HG03039 (cell line): ENCODE results near the gene CALML5.

Source experiments
- ATAC-seq: cut with Tn5 transposase; IDR thresholded peaks from one replicate; pipeline ENCODE4 v1.9.1; 2021; ENCODE audit warnings: mild to moderate bottlenecking, moderate library complexity; ENCODE audit not compliant: unreplicated experiment

Gene CALML5

DNA sequence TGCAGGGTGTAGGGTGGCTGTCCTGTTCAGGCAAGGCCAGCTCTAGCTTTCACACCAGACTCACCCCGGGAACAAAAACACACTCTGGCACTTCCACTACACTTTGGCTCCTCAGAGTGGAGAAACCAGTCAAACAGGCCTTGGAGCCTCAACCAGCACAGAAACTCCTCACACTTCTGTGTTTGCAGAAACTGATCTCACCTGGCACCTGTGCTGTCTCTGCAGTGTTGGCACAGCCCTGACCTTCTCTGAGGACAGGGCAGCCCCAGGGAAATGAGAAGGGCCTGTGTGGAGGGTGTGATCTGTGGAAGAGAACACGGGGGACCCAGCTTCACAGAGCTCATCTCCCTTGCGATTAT lies 4.1 kb upstream of the CALML5 start:
- no peak for ATAC-seq

DNA sequence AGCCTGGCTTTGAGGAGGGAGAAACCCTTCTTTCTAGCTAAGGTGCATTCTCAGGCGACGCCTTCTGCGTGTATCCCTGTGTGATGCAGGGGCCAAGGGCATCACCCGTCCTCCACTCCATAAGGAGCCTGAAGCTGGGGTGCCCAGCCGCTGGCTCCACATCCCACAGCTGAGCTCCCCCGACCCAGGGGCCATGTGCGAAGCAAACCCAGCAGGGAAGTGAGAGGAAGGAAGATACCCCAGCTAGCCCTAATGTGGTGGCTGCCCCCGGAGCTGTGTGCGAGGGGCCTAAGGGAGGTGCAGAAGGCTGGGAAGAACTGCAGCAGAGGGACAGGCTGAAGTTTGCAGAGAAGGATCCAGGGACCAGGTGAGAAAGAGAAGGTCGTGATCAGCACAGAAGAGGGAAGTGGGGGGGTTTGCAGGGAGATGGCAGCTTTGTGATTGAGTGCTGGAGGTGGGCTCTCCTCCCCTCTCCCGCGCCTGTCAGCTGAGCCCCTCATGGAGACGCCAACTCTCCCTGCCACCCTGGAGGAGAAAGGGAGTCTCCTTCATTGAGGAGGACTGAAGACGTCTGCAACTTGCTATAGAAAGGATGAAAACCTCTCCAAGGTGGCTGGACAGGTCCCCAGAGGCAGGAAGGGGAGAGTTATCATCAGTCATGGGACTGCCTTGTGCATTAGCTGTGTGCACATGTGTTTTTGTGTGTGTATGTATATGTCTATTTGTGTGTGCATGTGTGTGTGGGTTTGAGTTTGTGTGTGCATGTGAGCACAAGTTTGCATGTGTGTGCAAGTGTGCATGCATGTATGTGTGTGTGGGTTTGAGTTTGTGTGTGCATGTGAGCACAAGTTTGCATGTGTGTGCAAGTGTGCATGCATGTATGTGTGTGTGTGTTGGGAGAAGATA lies 3.5 kb upstream of the CALML5 start:
- ATAC-seq, result no peak

DNA sequence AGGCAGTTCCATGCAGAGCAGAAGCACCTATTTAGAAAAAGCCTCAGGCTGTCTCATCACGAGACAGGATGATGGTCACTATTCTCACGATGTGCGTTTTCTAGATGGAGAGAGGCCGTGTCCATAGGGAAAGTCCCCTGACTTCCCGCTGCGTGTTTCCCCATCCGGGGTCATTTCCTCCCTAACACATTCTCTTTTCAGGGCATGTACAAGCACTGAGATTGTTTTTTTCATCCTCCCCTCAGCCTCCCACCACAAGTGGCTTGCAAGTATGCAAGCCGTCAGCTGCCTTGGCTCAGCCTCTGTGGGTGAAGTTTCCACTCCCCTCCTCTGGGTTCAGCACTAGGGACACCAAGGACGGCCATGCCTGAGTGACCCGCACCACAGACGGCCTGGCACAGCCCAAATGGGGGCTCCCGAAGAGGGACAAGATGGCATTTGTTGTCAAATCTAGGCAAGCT lies 2.7 kb upstream of the CALML5 start:
- ATAC-seq, result no peak

DNA sequence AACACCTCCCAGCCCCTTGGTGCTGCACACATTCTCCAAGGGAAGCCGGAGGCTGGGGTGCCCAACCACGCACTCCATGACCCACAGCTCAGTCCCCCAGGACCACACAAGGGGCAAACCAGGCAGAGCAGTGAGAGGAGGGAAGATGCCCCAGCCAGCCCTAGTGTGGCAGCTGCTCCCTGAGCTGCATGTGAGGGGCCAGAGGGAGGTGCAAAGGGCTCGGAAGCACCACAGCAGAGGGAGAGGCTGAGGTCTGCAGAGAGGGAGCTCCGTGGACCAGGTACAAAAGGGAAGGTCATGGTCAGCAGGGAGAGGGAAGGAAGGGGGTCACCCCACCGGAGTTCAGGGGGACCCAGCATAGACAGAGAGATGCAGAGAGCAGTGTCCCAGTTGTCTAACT lies 1.5 kb upstream of the CALML5 start:
- no peak for ATAC-seq

DNA sequence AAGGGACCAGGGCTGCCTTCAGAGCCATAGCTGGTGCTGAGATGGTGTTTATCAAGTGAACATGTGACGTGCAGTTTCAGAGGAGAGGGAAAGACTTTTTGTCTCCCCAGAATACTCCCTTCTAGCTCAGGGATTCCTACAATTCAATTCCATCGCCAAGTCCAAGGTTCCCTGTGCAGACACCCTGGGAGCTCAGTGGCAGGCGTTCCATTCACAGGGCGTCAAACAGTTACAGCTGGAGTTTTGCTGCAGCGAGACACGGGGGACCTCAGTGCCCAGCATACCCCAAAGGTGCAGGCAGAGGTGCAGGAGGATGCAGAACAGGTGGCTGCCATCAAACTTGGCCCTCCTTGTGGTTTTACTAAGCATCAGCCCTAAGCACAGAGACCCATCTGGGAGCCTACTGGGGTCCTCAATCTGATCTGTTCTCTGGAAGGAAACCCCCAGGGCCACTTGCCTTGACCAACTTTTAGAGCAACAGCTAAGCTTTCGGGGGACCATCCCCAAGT lies 846 bp upstream of the CALML5 start:
- no peak for ATAC-seq

DNA sequence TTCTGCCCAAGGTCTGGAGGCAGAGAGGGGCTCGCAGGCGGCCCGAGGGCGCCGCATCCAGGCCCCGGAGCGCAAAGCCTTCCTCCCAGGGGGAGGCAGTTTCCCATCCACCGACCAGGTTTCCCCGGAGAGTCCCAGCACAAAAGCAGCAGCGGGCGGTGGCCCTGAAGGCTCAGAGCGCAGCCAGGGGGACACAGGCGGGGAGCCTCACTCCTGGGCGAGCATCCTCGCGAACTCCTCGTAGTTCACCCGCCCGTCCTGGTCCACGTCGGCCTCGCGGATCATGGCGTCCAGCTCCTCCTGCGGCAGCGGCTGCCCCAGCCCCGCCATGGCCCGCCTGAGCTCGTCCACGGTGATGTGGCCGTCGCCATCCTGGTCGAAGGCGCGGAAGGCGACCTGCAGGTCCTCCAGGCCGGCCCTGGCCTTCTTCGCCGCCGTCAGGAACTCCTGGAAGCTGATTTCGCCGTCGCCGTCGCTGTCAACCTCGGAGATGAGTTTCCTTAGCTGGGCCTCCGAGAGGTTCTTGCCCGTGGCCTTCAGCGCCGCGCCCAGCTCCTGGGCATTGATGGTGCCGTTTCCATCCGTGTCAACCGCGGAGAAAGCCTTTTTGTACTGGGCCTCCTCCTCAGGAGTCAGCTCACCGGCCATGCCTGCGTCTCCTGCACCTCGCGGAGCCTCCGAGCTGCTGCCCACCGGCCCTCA lies 428 bp downstream of the CALML5 start:
- ATAC-seq, result no peak

DNA sequence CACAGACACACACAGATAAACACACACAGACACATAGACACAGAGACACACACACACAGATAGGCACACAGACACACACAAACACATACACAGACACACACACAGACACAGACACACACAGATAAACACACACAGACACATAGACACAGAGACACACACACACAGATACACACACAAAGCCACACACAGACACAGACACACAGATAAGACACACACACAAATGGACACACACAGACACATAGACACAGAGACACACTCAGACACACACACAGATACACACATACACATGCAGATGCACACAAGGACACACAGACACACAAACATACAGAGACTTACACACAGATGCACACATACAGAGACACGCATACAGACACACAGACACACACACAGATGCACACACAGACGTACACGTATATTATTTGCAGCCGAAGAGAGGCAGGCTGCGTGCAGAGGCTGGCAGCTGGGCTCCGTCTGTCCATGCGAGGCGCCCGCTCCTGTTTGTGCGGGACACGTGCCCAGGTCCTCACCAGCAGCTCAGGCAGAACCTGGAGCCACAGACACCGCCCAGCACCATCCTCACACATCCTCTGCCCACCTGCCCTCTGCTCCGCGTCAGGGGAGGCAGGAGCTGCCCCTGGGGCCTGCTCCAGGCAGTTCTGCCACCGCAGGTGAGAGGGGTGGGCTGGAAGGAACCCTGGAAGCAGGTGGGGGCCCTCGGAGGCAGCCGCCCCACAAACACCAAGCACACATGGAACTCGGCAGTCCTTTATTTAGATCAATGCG lies 1.2 kb downstream of the CALML5 start:
- ATAC-seq, result no peak

DNA sequence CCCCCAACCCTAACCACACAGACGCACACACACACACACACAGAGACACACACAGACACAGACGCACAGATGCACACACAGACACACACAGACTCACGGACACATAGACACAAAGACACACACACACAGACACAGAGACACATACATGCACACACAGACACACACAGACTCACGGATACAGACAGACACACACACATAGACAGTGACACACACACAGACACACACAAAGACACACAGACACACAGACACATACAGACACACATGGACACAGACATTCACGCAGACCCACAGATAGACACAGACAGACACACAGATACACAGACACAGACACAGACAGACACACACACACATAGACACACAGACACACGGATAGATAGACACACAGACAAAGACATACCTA lies 2.1 kb downstream of the CALML5 start:
- ATAC-seq, result no peak

DNA sequence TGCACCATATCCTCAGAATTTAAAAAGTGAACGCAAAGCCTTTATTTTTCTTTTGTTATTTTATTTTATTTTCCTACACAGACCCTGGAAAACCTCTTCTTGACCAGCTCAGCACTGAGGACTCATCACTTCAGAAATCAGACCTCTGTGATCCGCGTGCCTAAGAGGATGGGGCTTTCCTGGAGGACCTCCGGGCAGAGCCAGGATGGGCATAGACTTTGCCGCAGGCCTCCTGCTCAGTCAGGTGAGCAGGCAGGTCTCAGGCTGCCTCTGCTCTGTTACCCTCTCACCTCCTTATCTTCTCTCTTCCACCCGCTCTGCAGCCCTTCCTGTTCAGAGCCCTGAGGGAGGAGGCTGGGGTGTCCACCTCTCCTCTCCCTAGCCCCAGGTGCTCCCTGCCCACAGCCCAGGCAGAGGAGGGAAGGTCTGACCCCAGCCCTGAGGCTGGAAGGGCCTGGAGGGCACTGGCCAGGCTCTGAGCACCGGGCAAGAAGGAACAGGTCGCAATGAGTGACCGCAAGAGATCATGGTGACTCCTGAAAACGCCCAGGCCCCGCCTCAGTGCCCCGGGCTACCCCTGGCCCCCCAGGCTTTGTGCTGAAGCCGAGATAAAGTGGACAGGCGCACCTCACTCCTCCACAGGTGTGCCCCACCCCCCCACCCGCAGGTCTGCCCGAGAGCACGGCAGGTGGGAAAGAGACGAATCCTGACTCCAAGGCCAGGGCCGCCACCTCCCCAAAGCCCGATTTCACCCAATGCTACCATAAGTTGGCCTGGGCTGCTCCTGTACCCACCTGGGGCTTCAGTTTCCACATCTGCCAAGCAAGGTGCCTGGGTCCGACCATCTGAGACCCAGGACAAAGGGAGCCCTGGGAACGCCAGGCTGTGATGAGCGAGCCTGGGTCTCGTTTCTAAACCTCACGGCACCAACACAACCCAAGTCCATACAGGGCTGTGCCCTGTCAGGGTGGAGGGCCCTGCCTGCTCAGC lies 2.8 kb downstream of the CALML5 start:
- ATAC-seq, result no peak

DNA sequence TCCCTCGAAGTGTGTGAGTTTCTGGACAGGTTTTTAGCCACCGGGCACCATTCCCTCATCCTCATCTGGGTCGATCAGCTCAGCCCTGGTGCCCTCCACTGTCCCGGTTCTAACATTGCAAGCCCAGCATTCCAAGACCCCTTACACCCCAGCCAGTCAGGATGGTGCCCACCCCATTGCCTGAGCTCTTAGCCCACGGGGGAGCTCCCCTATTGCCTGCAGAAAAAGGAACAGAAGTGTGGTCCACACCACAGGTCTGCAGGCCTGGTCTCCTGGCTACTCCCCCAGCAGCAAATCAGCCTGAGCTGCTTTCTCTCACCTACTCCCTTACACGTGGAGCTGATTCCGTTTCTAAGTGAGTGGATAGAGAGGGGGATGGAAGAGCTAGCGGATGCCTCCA lies 4.8 kb downstream of the CALML5 start:
- no peak for ATAC-seq

DNA sequence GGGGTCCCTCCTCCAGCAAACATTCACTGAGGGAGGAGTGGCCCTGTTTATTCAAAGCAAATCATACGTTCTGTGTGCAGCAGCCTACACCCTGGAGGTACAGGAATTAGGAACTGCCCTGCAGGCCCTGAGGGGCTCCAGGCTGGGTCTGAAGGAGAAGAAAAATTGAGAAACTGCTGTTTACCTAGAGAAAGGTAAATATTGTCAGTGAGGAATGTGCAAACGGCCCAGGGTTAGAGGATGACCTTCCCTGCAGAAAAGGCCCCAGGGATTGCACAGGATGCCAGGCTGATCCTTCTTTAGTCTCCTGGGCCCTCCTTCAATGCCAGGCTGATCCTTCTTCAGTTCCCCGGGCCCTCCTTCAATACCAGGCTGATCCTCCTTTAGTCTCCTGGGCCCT lies 5.7 kb downstream of the CALML5 start:
- ATAC-seq, result no peak

DNA sequence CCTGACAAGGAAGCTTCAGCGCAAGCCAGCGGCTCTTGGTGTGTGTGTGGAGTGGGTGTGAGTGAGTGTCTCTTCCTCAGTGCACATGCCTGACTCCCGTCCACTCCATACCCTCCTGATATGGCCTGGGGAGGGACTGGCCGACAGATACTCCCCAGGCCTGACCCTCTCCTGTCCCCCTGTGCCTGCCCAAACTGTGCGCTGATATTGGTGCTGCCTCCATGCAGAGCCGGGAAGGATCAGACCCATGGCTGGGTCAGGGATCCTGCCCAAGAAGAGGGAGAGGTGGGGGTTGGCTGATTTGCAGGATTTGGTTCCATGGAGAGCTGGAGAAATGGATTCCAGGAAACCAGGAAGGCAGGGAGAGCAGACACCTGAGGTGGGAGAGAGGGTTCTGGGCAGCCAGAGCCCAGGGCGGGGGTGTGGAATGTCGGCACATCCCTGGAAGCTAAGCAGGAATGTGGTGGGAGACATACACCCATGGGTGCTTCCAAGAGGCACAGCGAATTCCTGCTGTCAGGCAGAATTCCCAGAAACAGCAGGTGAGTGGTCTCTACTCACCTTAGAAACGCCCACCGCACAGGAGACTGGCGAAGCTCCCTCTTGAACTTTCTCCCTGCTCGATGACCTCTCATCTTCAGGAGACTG lies 6.3 kb downstream of the CALML5 start:
- no peak for ATAC-seq

DNA sequence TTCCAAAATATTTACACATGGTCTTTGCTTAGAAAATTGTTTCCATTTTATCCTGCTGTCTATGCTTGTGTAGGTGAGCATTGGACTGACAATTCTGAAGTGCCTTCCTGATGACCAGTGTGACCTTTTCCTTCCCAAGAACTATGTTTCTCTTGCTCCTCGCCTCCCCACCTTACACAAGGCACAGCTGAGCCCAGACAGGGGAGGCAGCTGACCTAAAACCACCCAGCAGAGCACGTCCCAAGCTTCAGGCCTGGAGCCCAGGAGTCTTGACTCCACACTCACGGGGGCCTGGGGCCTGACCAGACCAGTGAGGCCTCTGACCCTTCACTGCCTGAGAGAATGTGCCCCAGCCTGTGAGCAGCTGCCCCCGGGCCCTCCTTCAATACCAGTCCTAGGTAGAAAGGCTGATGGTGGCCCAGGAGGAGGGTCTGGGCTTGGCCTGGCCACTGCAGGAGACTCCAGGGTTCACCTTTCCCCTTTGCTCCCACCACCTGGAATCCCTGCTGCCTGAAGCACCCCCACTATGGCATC lies 7.0 kb downstream of the CALML5 start:
- ATAC-seq, result no peak

DNA sequence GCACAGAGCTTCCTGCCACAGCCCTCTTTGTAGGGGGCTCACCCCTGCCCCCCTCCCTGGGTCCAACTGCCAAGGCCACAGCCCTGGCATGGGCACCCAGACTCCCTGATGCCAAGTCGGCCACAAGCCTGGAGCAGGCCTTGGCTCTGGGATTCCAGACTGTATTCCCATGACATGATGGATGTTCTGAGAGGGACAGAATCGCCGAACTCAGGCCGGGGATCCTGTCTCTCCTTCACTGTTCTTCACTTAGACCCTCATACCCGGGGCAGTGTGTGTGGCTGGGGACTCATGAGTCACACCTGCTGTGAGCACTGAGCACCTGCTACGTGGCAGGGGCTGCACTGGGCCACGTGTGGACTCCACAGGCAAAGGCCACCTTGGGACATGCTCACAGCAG lies 7.9 kb downstream of the CALML5 start:
- ATAC-seq, result no peak

DNA sequence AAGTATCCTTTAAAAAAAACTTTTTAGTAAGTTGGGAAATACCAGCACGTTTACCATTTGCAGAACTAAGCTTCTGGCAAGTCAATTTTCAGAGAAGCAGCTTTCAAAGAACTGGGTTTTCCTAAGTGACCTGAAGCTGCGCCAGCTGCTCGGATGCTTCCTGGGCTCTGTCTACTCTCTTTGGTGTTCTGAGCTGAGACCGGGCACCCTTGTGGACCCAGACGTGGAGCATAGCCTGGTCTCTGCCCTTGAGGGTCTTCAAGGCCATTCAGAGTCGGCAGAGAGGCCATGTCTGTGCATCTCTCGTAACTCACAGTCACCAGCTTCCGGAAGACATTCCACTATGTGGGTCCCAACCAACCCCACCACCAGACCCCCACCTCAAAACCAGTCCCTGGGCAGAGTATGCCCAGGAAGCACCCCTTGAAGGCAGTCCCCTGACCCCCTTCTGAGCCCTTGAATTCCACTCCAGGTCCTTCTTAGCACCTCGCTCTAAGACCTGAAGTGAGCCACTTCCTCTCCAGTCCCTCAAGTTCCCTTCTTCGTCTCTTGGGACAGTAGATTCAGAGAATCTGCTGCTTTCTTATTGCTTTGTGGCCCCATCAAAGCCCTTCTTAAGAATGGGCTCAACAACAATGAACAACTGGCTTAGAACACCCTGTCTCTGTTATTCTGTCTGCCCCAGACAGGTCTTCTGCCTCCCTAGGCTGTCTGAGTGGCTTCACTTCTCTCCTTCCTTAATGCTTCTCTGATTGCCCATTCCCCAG lies 8.5 kb downstream of the CALML5 start:
- no peak for ATAC-seq

DNA sequence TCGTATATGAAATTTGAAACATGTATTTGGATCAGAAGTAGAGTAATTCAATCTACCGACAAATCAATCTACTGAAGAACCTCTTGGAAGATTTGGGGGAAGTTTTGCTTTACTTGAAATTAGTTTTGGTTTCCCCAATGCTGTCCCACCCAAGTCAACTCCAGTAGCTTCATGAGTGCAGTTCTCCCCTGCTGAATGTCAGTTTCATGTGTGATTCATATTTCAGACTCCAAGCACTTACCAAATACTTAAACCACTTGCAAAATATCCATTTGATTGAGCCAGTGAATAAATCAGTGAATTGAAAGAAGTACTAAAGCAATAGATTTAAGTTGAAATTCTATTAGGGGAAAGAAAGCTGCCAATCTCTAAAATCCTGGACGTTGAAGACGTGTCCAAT lies 9.3 kb downstream of the CALML5 start:
- ATAC-seq, result no peak

DNA sequence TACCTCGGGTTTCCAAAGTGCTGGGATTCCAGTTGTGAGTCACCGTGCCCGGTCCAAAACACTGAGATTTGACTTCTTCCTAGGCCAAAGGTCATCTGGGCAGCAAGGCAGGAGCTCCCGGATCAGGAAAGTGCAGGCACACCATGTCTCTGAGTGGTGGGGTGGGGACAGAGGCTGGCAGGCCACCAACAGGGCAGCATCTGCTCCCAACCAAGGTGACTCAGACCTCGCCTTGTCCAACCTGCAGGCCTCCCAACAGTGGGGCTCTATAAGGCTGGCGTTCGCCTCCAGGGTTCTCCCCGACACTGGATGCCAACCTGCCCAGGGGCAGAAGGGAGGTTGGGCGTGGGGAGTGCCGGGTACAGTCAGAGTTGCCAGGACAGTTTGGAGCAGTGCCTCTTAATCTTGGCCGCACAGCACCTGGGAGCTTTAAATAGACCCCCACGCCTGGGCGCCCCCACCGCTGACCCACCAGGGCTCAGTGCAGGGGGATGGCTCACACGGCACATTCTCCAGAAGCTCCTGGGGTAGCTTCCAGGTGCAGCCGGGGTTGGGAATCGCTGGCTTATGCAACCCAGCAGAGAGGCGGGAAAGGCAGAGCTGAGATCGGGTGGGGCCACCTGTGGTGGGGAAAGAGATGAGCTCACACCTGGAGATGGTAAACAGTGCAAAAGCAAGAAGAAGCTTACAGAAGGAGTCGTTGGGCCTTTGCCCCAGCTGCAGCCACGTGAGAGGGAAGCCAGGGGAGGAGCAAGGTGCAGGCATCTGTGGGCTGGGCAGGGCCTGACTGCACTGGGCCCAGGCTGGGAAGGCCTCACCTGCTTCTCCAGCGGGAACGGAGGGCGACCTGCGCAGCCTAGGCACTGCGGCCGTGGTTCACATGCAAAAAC lies 10.9 kb downstream of the CALML5 start:
- ATAC-seq, result no peak

DNA sequence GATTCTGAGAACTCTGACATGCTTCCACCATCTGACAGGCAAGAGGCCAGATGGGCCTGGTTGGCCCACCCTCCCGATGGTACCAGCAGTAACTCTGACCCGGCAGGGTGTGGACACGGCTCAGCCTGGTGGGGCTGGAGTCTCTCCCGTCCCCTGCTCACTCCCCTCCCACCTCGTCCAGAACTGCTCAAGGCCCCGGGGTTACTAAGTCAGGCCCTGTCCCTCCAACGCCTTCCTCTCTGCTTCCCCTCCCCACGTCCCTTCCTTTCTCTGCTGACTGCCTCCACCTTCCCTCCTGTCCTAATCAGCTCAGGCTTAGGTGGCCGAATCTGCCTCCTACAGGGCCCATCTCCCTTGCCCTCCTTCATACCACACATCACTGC lies 12.5 kb downstream of the CALML5 start:
- ATAC-seq, result no peak
